ENCODE results near the gene ICOS. TPM values are rescaled to one million over a fixed set of nuclear protein-coding genes. Genes with fewer than 3 reads are reported as not detected.

Gene ICOS
- total RNA-seq = not detected in 2 replicates

GRCh38 chr2:203936535-203936934, at the start of gene ICOS:
Gene ICOS (plus strand): TSS chr2:203936763. CDS start chr2:203936815, 52 bp downstream.
- no peak for DNase-seq (ENCODE audit: low read depth, low spot score)

- no peak for DNase-seq (ENCODE audit: low read depth, low spot score)
Observed at GRCh38 chr2:203887677-203888076, 48.9 kb upstream of the ICOS start.

- DNase-seq (ENCODE audit: low read depth, low spot score) = no peak
Observed at GRCh38 chr2:203889542-203889941, 47.0 kb upstream of the ICOS start.

- no peak for DNase-seq (ENCODE audit: low read depth, low spot score)
Observed at GRCh38 chr2:203889944-203890343, 46.6 kb upstream of the ICOS start.

- no peak for DNase-seq (ENCODE audit: low read depth, low spot score)
Observed at GRCh38 chr2:203890733-203891132, 45.8 kb upstream of the ICOS start.

GRCh38 chr2:203891474-203891873, 45.1 kb upstream of the ICOS start:
- no peak for DNase-seq (ENCODE audit: low read depth, low spot score)

- no peak for DNase-seq (ENCODE audit: low read depth, low spot score)
Observed at GRCh38 chr2:203892207-203892606, 44.4 kb upstream of the ICOS start.

GRCh38 chr2:203893401-203893800, 43.2 kb upstream of the ICOS start:
- DNase-seq (ENCODE audit: low read depth, low spot score) = no peak

- DNase-seq (ENCODE audit: low read depth, low spot score) = no peak
Observed at GRCh38 chr2:203893840-203894239, 42.7 kb upstream of the ICOS start.

GRCh38 chr2:203894262-203894661, 42.3 kb upstream of the ICOS start:
- DNase-seq (ENCODE audit: low read depth, low spot score) = no peak

- DNase-seq (ENCODE audit: low read depth, low spot score) = no peak
Observed at GRCh38 chr2:203897544-203897943, 39.0 kb upstream of the ICOS start.

GRCh38 chr2:203898657-203899056, 37.9 kb upstream of the ICOS start:
- no peak for DNase-seq (ENCODE audit: low read depth, low spot score)

GRCh38 chr2:203900253-203900652, 36.3 kb upstream of the ICOS start:
- DNase-seq (ENCODE audit: low read depth, low spot score) = no peak

- no peak for DNase-seq (ENCODE audit: low read depth, low spot score)
Observed at GRCh38 chr2:203904022-203904421, 32.5 kb upstream of the ICOS start.

- DNase-seq (ENCODE audit: low read depth, low spot score) = no peak
Observed at GRCh38 chr2:203905656-203906055, 30.9 kb upstream of the ICOS start.

GRCh38 chr2:203908066-203908796, 28.3 kb upstream of the ICOS start:
- no peak for DNase-seq (ENCODE audit: low read depth, low spot score)

GRCh38 chr2:203908797-203909185, 27.8 kb upstream of the ICOS start:
- no peak for DNase-seq (ENCODE audit: low read depth, low spot score)

- DNase-seq (ENCODE audit: low read depth, low spot score) = no peak
Observed at GRCh38 chr2:203909261-203909967, 27.1 kb upstream of the ICOS start.

GRCh38 chr2:203909974-203910373, 26.6 kb upstream of the ICOS start:
- no peak for DNase-seq (ENCODE audit: low read depth, low spot score)

- no peak for DNase-seq (ENCODE audit: low read depth, low spot score)
Observed at GRCh38 chr2:203913947-203914346, 22.6 kb upstream of the ICOS start.

- DNase-seq (ENCODE audit: low read depth, low spot score) = no peak
Observed at GRCh38 chr2:203914546-203915182, 21.9 kb upstream of the ICOS start.

- no peak for DNase-seq (ENCODE audit: low read depth, low spot score)
Observed at GRCh38 chr2:203915256-203915655, 21.3 kb upstream of the ICOS start.

GRCh38 chr2:203916756-203917155, 19.8 kb upstream of the ICOS start:
- no peak for DNase-seq (ENCODE audit: low read depth, low spot score)
